Measurements from ENCODE around the gene VPS26A.

The VPS26A gene

GRCh38 chr10:69179089-69179742 is 55.2 kb downstream of the VPS26A start:
- DNase-seq = no peak

- peak; percentile 79 to 85 for DNase-seq
These were observed 56.0 kb downstream of the VPS26A start, which contains the start of gene SUPV3L1 for GRCh38 chr10:69179743-69180524. Gene SUPV3L1, plus strand, starts transcription at chr10:69180234. Its CDS starts 58 bp downstream, at chr10:69180292.

- DNase-seq = no peak
These were observed 56.7 kb downstream of the VPS26A start for GRCh38 chr10:69180525-69181204.

- no peak for DNase-seq
These were observed 57.5 kb downstream of the VPS26A start for GRCh38 chr10:69181433-69181832.

- DNase-seq = no peak
These were observed 58.0 kb downstream of the VPS26A start for GRCh38 chr10:69182005-69182404.

GRCh38 chr10:69186524-69186923 is 62.5 kb downstream of the VPS26A start:
- DNase-seq = no peak

- no peak for DNase-seq
These were observed 77.1 kb downstream of the VPS26A start for GRCh38 chr10:69201045-69201444.

GRCh38 chr10:69202332-69202731 is 78.4 kb downstream of the VPS26A start:
- no peak for DNase-seq

- DNase-seq = no peak
These were observed 84.8 kb downstream of the VPS26A start for GRCh38 chr10:69208761-69209160.

GRCh38 chr10:69209787-69210484 is 86.0 kb downstream of the VPS26A start:
- no peak for DNase-seq

- DNase-seq = no peak
These were observed 87.1 kb downstream of the VPS26A start for GRCh38 chr10:69211104-69211503.

- DNase-seq = no peak
These were observed 87.5 kb downstream of the VPS26A start for GRCh38 chr10:69211524-69211923.

GRCh38 chr10:69213591-69214311 is 89.8 kb downstream of the VPS26A start:
- no peak for DNase-seq

- no peak for DNase-seq
These were observed 90.7 kb downstream of the VPS26A start for GRCh38 chr10:69214666-69215131.

- no peak for DNase-seq
These were observed 91.6 kb downstream of the VPS26A start for GRCh38 chr10:69215405-69216171.

- no peak for DNase-seq
These were observed 92.7 kb downstream of the VPS26A start for GRCh38 chr10:69216577-69217118.

- DNase-seq = peak in 1 of 2 experiments; percentile 1
These were observed 93.3 kb downstream of the VPS26A start for GRCh38 chr10:69217119-69217754.

GRCh38 chr10:69218831-69219230 is 94.9 kb downstream of the VPS26A start:
- DNase-seq = no peak

GRCh38 chr10:69220041-69220451 is 96.1 kb downstream of the VPS26A start, which contains the start of gene HKDC1:
Gene HKDC1, plus strand, starts transcription at chr10:69220332. Its CDS starts 104 bp downstream, at chr10:69220436.
- DNase-seq = no peak

- DNase-seq = no peak
These were observed 96.5 kb downstream of the VPS26A start for GRCh38 chr10:69220507-69220906.
